ENCODE measurements around the gene ZNF784.
"Not testable (repeated sequence)": the region's sequence is repeated elsewhere in the genome, so short reads cannot be mapped to it uniquely, and the experiment has no call there.

Gene ZNF784

DNA sequence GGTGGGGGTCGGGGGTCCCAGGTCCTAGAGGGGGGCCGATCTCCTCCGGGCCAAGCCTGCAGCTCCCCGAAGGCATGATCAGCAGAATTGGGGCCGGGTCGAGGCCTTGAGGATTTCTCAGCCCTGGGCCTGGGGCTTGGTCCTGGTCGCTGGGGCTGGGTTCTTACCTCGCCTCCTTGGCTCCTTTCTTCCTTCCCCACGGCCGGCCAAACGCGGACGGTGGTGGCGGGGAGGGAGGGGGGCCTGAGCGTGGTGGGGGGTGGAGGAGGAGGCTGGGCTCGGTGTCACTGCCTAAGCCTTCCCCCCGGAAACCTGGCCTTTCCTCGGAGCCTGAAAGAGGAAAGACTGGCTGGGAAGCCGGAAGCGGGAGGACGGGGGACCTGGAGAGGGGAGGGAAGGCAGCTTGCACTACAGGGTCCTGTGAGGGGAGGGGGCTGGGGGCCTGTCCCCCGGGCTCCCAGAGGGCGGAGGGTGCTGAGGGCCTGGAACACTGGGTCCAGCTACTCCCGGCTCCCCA is 43.7 kb downstream of the ZNF784 start, which contains the start of gene ZNF579:
TSS of gene ZNF579 (minus strand) at position 221 of the 517 bp plus-strand sequence. CDS start 1,209 bp downstream, outside the sequence.
- no peak for FAIRE-seq

DNA sequence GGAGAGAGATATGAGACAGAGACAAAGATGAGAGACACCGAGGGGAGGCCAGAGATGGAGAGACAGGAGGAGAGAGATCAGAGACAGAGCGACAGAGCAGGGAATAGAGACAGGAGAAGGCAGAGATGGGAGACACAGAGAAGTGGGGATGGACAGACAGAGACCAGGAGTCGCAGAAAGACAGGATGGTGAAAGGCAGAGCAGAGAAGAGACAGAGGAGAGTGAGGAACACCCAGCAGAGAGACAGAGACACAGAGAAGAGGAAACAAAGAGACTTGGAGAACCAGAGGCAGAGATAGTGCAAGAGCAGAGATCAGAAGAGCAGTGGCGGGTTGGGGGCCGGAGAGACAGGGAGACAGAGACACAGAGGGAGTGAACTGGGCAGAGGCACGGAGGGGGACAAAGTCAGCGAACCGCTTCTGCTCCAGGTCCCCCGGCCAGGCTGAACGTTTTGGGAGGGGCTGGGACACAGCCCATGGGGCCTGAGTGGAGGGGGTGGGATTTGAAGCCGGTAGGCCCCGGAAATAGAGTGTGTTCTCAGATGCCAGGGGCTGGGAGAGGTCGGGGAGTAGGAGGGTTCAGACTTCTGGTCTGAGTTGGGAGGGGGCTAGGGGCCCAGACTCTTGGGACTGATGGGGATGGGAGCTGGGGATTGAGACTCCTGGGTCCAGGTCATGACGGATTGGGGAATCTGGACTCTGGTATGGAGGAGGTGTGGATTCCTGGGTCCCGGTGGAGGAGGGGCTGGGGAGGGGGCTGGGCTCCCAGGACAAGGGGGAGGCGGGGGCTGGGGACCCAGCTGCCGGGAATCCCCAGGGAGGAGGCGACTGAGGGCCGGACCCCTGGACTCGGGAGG is 44.4 kb downstream of the ZNF784 start:
- no peak for FAIRE-seq

DNA sequence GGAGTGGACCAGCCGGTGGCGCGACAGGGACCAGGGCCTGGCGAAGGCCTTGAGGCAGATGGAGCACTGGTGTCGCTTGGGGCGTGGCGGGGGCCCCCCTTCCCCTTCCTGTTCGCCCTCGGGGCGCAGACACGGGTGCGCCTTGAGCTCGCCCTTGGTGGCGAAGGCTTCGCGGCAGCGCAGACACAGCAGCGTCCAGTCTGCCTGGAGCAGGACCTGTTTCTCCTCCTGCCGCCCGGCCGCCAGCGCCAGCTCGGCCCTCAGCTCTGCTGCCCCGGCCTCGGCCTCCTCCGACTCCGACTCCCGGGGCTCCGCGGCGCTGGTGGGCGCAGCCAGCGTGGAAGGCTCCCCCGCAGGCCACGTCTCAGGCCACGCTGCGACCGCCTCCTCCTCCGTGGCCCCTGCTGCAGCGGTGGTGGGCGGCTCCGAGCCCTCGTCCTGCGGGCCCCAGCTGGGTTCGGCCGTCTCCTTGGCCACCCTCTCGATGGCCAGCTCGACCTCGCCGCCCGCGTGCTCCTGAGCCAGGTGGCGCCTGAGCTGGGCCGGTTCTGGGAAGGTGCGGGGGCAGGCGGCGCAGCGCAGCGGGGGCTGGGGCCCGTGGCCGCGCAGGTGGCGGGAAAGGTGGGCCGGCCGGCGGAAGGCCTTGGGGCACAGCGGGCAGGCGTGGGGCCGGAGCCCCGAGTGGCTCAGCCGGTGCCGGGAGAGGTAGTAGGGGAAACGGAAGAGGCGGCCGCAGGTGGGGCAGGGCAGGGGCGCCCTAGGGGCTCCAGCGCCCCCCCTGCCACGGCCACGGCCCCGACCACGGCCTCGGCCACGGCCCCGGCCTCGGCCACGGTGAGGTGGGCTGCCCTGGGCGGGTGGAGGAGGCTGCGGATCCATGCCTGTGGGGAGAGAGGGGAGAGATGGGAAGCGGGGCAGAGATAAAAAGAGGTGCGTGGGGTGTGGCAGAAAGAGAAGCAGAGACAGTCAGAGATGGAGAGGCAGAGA is 45.3 kb downstream of the ZNF784 start:
- no peak for FAIRE-seq

DNA sequence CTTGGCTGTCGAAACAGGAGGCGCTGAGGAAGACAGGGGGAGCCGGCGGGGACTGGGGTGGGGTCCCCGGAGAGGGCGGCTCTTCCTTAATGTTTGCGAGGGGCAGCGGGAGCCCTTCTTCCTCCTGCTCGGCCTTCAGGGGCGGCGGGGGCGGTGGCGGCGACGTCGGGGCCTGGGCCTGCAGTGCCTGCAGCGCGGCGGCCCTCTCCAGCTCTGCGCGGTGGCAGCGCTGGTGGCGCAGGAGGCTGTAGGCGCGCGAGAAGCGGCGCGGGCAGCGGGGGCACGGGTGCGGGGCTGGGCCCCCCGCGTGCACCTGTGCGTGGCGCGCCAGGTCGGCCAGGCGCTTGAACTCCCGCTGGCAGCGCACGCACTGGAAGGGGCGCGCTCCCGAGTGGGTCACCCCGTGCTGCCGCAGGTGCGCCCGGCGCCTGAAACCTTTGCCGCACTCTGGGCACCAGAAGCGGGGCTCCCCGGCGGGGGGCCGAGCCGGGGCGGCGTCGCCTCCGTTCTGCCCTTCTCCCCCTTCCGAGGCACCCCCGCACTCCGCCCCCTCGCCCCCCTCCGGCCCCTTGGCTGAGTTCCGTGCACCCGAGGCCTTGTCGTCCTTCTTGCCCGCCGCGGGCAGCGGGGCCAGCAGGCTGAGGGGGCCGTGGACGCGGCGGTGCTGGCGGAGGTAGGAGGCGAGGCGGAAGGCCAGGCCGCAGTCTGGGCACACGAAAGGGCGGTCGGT is 46.2 kb downstream of the ZNF784 start:
- no peak for FAIRE-seq

DNA sequence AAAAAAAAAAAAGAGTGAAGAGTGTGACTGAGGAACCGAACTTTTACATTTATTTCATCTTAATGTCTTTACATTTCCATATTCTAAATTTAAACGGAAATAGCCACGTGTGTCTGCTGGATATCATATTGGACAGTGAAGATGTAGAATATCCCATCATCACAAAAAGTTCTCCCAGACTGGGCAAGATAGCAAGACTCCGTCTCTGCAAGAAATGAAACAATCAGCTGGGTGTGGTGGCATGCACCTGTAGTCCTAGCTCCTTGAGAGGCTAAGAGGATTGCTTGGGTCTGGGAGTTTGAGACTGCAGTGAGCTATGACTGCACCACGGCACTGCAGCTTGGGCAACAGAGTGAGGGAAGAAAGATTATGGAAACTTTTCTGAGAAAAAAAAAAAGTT is 47.6 kb downstream of the ZNF784 start:
- no peak for FAIRE-seq

DNA sequence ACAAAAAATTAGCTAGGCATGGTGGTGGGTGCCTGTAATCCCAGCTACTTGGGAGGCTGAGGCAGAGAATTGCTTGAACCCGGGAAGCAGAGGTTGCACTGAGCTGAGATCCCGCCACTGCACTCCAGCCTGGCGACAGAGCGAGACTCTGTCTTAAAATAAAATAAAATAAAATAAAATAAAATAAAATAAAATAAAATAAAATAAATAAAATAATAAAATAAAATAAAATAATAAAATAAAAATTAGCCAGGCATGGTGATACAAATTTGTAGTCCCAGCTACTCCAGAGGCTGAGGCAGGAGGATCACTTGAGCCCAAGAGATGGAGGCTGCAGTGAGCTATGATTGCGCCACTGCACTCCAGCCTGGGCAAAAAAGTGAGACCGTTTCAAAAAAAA is 50.4 kb downstream of the ZNF784 start:
- not testable (repeated sequence) for FAIRE-seq
